Gastroesophageal sphincter (tissue), 3 donors: ENCODE data around the gene TIAM2.

Experiments used
- EP300 ChIP-seq: sonication (generic); formaldehyde crosslinking; IDR thresholded peaks from one replicate; pipeline ENCODE4 v1.6.1; 2017; ENCODE audit warnings: antibody characterized with exemption, mild to moderate bottlenecking
- POLR2A ChIP-seq, 2 donors: fragments of 450-650 bp; IDR thresholded peaks; one replicate each; pipeline ENCODE4 v1.6.1; 2017; ENCODE audit warnings: antibody characterized with exemption in 2 of 2, mild to moderate bottlenecking in 2 of 2, moderate library complexity in 1 of 2
- TF ChIP-seq, protein P1 (sequence below), 4 experiments: fragments of 200-600 bp in 2 of 4; fragments of 450-650 bp in 2 of 4; sonication (generic) in 1 of 4; IDR thresholded peaks; one replicate each; pipeline ENCODE4 v1.5.1; 2017 to 2019; ENCODE audit warnings: antibody characterized with exemption in 4 of 4, mild to moderate bottlenecking in 2 of 4, moderate library complexity in 2 of 4

DNA sequence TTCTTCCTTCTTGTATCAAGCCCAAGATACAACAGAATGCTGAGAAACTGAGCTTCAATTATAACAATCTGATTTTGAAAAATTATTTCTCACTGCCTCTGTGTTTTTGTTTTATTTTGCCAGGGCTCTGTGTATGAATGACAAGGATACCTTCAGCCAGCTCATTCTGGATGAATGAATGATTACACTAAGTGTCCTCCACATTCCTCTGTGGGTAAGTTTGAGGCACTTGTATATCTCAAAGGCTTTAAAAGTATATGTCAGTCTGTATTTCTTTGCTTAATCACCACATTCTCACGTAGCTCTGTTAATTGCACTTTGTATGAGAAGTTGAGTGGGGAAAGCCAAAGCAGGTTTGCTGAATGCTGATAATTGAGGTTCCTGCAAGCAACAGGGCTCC is 95.1 kb downstream of the TIAM2 start:
- TF ChIP-seq EP300 (no peak), POLR2A (IDR thresholded peaks at IDR 0.05) (no peak)
- TF ChIP-seq, protein P1, sequence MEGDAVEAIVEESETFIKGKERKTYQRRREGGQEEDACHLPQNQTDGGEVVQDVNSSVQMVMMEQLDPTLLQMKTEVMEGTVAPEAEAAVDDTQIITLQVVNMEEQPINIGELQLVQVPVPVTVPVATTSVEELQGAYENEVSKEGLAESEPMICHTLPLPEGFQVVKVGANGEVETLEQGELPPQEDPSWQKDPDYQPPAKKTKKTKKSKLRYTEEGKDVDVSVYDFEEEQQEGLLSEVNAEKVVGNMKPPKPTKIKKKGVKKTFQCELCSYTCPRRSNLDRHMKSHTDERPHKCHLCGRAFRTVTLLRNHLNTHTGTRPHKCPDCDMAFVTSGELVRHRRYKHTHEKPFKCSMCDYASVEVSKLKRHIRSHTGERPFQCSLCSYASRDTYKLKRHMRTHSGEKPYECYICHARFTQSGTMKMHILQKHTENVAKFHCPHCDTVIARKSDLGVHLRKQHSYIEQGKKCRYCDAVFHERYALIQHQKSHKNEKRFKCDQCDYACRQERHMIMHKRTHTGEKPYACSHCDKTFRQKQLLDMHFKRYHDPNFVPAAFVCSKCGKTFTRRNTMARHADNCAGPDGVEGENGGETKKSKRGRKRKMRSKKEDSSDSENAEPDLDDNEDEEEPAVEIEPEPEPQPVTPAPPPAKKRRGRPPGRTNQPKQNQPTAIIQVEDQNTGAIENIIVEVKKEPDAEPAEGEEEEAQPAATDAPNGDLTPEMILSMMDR (IDR thresholded peaks at IDR 0.05) = no peak
